ENCODE results near the gene KCNMA1.

- TF ChIP-seq, protein P1, sequence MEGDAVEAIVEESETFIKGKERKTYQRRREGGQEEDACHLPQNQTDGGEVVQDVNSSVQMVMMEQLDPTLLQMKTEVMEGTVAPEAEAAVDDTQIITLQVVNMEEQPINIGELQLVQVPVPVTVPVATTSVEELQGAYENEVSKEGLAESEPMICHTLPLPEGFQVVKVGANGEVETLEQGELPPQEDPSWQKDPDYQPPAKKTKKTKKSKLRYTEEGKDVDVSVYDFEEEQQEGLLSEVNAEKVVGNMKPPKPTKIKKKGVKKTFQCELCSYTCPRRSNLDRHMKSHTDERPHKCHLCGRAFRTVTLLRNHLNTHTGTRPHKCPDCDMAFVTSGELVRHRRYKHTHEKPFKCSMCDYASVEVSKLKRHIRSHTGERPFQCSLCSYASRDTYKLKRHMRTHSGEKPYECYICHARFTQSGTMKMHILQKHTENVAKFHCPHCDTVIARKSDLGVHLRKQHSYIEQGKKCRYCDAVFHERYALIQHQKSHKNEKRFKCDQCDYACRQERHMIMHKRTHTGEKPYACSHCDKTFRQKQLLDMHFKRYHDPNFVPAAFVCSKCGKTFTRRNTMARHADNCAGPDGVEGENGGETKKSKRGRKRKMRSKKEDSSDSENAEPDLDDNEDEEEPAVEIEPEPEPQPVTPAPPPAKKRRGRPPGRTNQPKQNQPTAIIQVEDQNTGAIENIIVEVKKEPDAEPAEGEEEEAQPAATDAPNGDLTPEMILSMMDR (IDR thresholded peaks at IDR 0.05; ENCODE audit: low read depth, low read length) = no peak
- no peak for TF ChIP-seq POLR2A (IDR thresholded peaks at IDR 0.05; ENCODE audit: extremely low read depth, insufficient read length)
- TF ChIP-seq MYC (IDR thresholded peaks at IDR 0.05; ENCODE audit: low read depth, low read length) = no peak
These were observed 487.9 kb downstream of the KCNMA1 start for GRCh38 chr10:77149706-77150105.

Measured in NB4 (cell line).